ENCODE measurements around the gene TNFRSF18.

DNA sequence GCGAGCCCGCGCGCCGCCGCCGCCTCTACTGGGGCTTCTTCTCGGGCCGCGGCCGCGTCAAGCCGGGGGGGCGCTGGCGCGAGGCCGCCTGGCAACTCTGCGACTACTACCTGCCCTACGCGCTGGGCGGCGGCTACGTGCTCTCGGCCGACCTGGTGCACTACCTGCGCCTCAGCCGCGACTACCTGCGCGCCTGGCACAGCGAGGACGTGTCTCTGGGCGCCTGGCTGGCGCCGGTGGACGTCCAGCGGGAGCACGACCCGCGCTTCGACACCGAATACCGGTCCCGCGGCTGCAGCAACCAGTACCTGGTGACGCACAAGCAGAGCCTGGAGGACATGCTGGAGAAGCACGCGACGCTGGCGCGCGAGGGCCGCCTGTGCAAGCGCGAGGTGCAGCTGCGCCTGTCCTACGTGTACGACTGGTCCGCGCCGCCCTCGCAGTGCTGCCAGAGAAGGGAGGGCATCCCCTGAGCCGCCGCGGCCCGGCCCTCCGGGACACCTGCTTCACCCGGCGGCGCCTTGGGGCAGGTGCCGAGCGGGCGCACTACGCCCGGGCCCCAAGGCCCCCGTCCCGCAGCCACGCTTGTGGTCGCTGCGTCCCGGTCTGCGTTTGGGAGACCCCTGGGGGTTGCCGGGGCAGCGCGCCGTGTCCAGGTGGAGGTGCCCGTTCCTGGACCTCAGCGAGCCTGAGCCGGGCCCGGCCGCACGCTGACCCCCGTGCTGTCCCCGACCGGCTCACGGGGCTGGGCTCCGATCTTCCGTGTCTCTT, 26.6 kb upstream of the TNFRSF18 start:
- TF ChIP-seq, protein P1, sequence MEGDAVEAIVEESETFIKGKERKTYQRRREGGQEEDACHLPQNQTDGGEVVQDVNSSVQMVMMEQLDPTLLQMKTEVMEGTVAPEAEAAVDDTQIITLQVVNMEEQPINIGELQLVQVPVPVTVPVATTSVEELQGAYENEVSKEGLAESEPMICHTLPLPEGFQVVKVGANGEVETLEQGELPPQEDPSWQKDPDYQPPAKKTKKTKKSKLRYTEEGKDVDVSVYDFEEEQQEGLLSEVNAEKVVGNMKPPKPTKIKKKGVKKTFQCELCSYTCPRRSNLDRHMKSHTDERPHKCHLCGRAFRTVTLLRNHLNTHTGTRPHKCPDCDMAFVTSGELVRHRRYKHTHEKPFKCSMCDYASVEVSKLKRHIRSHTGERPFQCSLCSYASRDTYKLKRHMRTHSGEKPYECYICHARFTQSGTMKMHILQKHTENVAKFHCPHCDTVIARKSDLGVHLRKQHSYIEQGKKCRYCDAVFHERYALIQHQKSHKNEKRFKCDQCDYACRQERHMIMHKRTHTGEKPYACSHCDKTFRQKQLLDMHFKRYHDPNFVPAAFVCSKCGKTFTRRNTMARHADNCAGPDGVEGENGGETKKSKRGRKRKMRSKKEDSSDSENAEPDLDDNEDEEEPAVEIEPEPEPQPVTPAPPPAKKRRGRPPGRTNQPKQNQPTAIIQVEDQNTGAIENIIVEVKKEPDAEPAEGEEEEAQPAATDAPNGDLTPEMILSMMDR (IDR thresholded peaks at IDR 0.05; ENCODE audit: low read length), result no peak
- no peak for TF ChIP-seq EZH2 (optimal IDR thresholded peaks at IDR 0.05; ENCODE audit: low read depth, low read length)
